Astrocyte (in vitro differentiated cells and primary cell): Measurements from ENCODE around the gene DRD2. TPM values are rescaled to one million over a fixed set of nuclear protein-coding genes. Genes with fewer than 3 reads are reported as not detected.

Experiments used
- DNase-seq: peaks from one replicate; pipeline ENCODE4 v3.0.0-alpha.2; 2010; ENCODE audit warnings: low read depth
- FAIRE-seq: peaks from 2 replicates; lab custom pipeline; 2011; peaks lifted over from hg19 to GRCh38; lab: Jason Lieb, UNC
- H2AFZ ChIP-seq: 2 replicates; pipeline ENCODE4 v1.6.0; 2012; ENCODE audit warnings: low read depth, low read length, inconsistent platforms
- H3K27ac ChIP-seq: 2 replicates; pipeline ENCODE4 v1.5.1; 2011; ENCODE audit warnings: low read depth, low read length, inconsistent platforms
- H3K27me3 ChIP-seq: 2 replicates; pipeline ENCODE4 v1.6.0; 2011; ENCODE audit warnings: low read length, inconsistent platforms; ENCODE audit not compliant: insufficient read depth
- H3K36me3 ChIP-seq: 2 replicates; pipeline ENCODE4 v1.5.1; 2011; ENCODE audit warnings: low read length, inconsistent platforms; ENCODE audit not compliant: insufficient read depth
- H3K4me1 ChIP-seq: 2 replicates; pipeline ENCODE4 v1.5.1; 2011; ENCODE audit warnings: low read length, inconsistent platforms; ENCODE audit not compliant: insufficient read depth
- H3K4me2 ChIP-seq: 2 replicates; pipeline ENCODE4 v1.6.0; 2012; ENCODE audit warnings: low read length, inconsistent platforms
- H3K4me3 ChIP-seq: 2 replicates; pipeline ENCODE4 v1.5.1; 2011; ENCODE audit warnings: low read depth, mild to moderate bottlenecking, low read length, inconsistent platforms; ENCODE audit not compliant: insufficient read depth
- H3K79me2 ChIP-seq: 2 replicates; pipeline ENCODE4 v1.6.0; 2012; ENCODE audit warnings: mild to moderate bottlenecking, low read length, inconsistent platforms; ENCODE audit not compliant: insufficient read depth
- H3K9ac ChIP-seq: 2 replicates; pipeline ENCODE4 v1.6.0; 2012; ENCODE audit warnings: mild to moderate bottlenecking, low read length, inconsistent platforms
- H3K9me3 ChIP-seq: 2 replicates; pipeline ENCODE4 v1.5.1; 2012; ENCODE audit warnings: low read depth, mild to moderate bottlenecking, low read length, inconsistent platforms; ENCODE audit not compliant: insufficient read depth
- H4K20me1 ChIP-seq: 2 replicates; pipeline ENCODE4 v1.6.0; 2012; ENCODE audit warnings: low read length, inconsistent platforms; ENCODE audit not compliant: insufficient read depth
- H3K27ac Mint-ChIP-seq: one replicate; pipeline ENCODE4 v1.8.0; 2021; ENCODE audit warnings: mild to moderate bottlenecking, mixed read lengths; ENCODE audit not compliant: unreplicated experiment
- H3K27me3 Mint-ChIP-seq: one replicate; pipeline ENCODE4 v1.8.0; 2021; ENCODE audit warnings: low read depth, mixed read lengths; ENCODE audit not compliant: unreplicated experiment
- H3K36me3 Mint-ChIP-seq: one replicate; pipeline ENCODE4 v1.8.0; 2021; ENCODE audit warnings: low read depth, mixed read lengths; ENCODE audit not compliant: unreplicated experiment
- H3K4me1 Mint-ChIP-seq: one replicate; pipeline ENCODE4 v1.8.0; 2021; ENCODE audit warnings: low read depth, mixed read lengths; ENCODE audit not compliant: unreplicated experiment
- H3K4me3 Mint-ChIP-seq: one replicate; pipeline ENCODE4 v1.8.0; 2021; ENCODE audit warnings: mild to moderate bottlenecking, moderate library complexity, mixed read lengths; ENCODE audit not compliant: unreplicated experiment
- H3K9me3 Mint-ChIP-seq: one replicate; pipeline ENCODE4 v1.8.0; 2021; ENCODE audit warnings: mild to moderate bottlenecking, mixed read lengths; ENCODE audit not compliant: unreplicated experiment
- CTCF ChIP-seq: IDR thresholded peaks from 2 replicates; pipeline ENCODE4 v1.5.1; 2011; ENCODE audit warnings: low read depth, mild to moderate bottlenecking, inconsistent platforms, low read length, moderate library complexity; ENCODE audit not compliant: insufficient read depth
- EZH2 ChIP-seq: IDR thresholded peaks from 2 replicates; pipeline ENCODE4 v1.6.1; 2012; ENCODE audit warnings: mild to moderate bottlenecking, low read length, inconsistent platforms; ENCODE audit not compliant: insufficient read depth
- total RNA-seq: library from RNA; stranded (reverse); gene quantifications from 2 replicates; pipeline ENCODE4 v1.2.1, GENCODE V29; 2021

Gene DRD2
- total RNA-seq, 1 donor from 2014 or later, result not detected

GRCh38 chr11:113488931-113489351, 13.7 kb upstream of the DRD2 start:
- TF ChIP-seq EZH2 (no peak), CTCF (no peak)
- H2AFZ ChIP-seq, result no peak overlapping the region
- no peaks in the 10 kb centered on the region for H3K9me3 ChIP-seq
- no peak overlapping the region for H3K4me3 ChIP-seq
- H3K4me1 Mint-ChIP-seq, result no peaks in the 10 kb centered on the region
- H3K4me3 Mint-ChIP-seq, result no peak overlapping the region
- FAIRE-seq (no peak), DNase-seq (peak; percentile 4)
- H3K36me3 Mint-ChIP-seq, result no peaks in the 10 kb centered on the region
- peaks cover 7% of the 10 kb centered on the region for H3K27me3 Mint-ChIP-seq
- no peaks in the 10 kb centered on the region for H3K4me1 ChIP-seq
- no peak overlapping the region for H3K9ac ChIP-seq
- no peaks in the 10 kb centered on the region for H4K20me1 ChIP-seq
- H3K9me3 Mint-ChIP-seq, result peaks cover 5% of the 10 kb centered on the region
- no peak overlapping the region for H3K27ac ChIP-seq
- no peaks in the 10 kb centered on the region for H3K36me3 ChIP-seq
- H3K79me2 ChIP-seq, result no peaks in the 10 kb centered on the region
- H3K4me2 ChIP-seq, result no peak overlapping the region
- H3K27ac Mint-ChIP-seq, result no peak overlapping the region
- H3K27me3 ChIP-seq, result no peaks in the 10 kb centered on the region

- H3K79me2 ChIP-seq, result no peaks in the 10 kb centered on the region
- H3K27me3 ChIP-seq, result no peaks in the 10 kb centered on the region
- H3K9ac ChIP-seq, result no peak overlapping the region
- no peak overlapping the region for H3K4me3 ChIP-seq
- no peaks in the 10 kb centered on the region for H4K20me1 ChIP-seq
- FAIRE-seq (no peak), DNase-seq (no peak)
- no peak overlapping the region for H3K27ac Mint-ChIP-seq
- H3K9me3 ChIP-seq, result no peaks in the 10 kb centered on the region
- no peak for TF ChIP-seq CTCF
- no peak for TF ChIP-seq EZH2
- no peak overlapping the region for H3K27ac ChIP-seq
- peaks cover 5% of the 10 kb centered on the region for H3K9me3 Mint-ChIP-seq
- H3K27me3 Mint-ChIP-seq, result peaks cover 15% of the 10 kb centered on the region
- no peak overlapping the region for H3K4me3 Mint-ChIP-seq
- no peaks in the 10 kb centered on the region for H3K36me3 Mint-ChIP-seq
- H3K4me1 ChIP-seq, result no peaks in the 10 kb centered on the region
- no peak overlapping the region for H2AFZ ChIP-seq
- H3K4me1 Mint-ChIP-seq, result no peaks in the 10 kb centered on the region
- H3K36me3 ChIP-seq, result no peaks in the 10 kb centered on the region
- no peak overlapping the region for H3K4me2 ChIP-seq
Measured at GRCh38 chr11:113487622-113488021, 12.4 kb upstream of the DRD2 start.

DNA sequence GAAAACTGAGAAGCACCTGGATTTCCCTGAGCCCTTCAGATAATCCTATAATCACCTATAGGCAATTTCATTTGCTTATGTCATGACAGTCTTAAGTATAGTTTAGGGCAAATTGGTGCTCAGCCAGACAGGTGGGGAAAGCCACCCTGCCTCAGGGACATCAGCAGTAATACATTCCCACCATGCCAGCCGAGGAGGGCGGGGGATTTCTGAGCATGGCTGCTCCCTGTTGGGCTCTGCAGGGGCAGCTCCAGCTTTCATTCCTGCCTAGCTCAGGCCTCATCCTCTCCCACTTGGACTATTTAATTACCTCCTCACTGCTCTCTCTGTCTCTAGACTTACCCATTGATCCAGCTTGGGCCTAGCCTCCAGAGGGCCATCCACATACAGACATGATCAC, 9.0 kb upstream of the DRD2 start:
- no peak overlapping the region for H3K27ac Mint-ChIP-seq
- H3K4me2 ChIP-seq, result no peak overlapping the region
- H3K4me3 ChIP-seq, result no peak overlapping the region
- H4K20me1 ChIP-seq, result no peaks in the 10 kb centered on the region
- H3K9me3 ChIP-seq, result no peaks in the 10 kb centered on the region
- no peaks in the 10 kb centered on the region for H3K79me2 ChIP-seq
- no peaks in the 10 kb centered on the region for H3K4me1 ChIP-seq
- no peaks in the 10 kb centered on the region for H3K36me3 ChIP-seq
- TF ChIP-seq EZH2 (no peak), CTCF (no peak)
- H2AFZ ChIP-seq, result no peak overlapping the region
- H3K4me3 Mint-ChIP-seq, result no peak overlapping the region
- FAIRE-seq (no peak), DNase-seq (no peak)
- H3K27me3 ChIP-seq, result peaks cover 9% of the 10 kb centered on the region
- peaks cover 4% of the 10 kb centered on the region for H3K4me1 Mint-ChIP-seq
- H3K27ac ChIP-seq, result no peak overlapping the region
- no peaks in the 10 kb centered on the region for H3K36me3 Mint-ChIP-seq
- peaks cover 6% of the 10 kb centered on the region for H3K9me3 Mint-ChIP-seq
- H3K27me3 Mint-ChIP-seq, result peaks cover 39% of the 10 kb centered on the region
- no peak overlapping the region for H3K9ac ChIP-seq
